Duodenal mucosa (tissue), 2 donors: ENCODE measurements around the gene DPP10.
"Not testable (repeated sequence)": the region's sequence is repeated elsewhere in the genome, so short reads cannot be mapped to it uniquely, and the experiment has no call there.

Source experiments
- H3K27ac ChIP-seq: one replicate; pipeline ENCODE4 v1.7.0; 2013; ENCODE audit warnings: low read depth, low read length
- H3K27me3 ChIP-seq, 2 donors: one replicate each; pipeline ENCODE4 v1.7.0; 2013; ENCODE audit warnings: low read length in 2 of 2, control low read depth in 1 of 2; ENCODE audit not compliant: insufficient read depth in 2 of 2, control insufficient read depth in 1 of 2
- H3K36me3 ChIP-seq, 2 donors: one replicate each; pipeline ENCODE4 v1.7.0; 2013; ENCODE audit warnings: low read length in 2 of 2, control low read depth in 1 of 2; ENCODE audit not compliant: insufficient read depth in 2 of 2, control insufficient read depth in 1 of 2
- H3K4me1 ChIP-seq, 2 donors: one replicate each; pipeline ENCODE4 v1.7.0; 2013; ENCODE audit warnings: low read length in 2 of 2, control low read depth in 1 of 2; ENCODE audit not compliant: insufficient read depth in 2 of 2, control insufficient read depth in 1 of 2
- H3K4me3 ChIP-seq, 2 donors: one replicate each; pipeline ENCODE4 v1.7.0; 2013; ENCODE audit warnings: low read length in 2 of 2, low read depth in 1 of 2
- H3K9ac ChIP-seq, 2 donors: one replicate each; pipeline ENCODE4 v1.7.0; 2013; ENCODE audit warnings: low read length in 2 of 2, low read depth in 1 of 2
- H3K9me3 ChIP-seq, 2 donors: one replicate each; pipeline ENCODE4 v1.7.0; 2013; ENCODE audit warnings: low read length in 2 of 2, control low read depth in 1 of 2; ENCODE audit not compliant: control insufficient read depth in 1 of 2

Gene DPP10

DNA sequence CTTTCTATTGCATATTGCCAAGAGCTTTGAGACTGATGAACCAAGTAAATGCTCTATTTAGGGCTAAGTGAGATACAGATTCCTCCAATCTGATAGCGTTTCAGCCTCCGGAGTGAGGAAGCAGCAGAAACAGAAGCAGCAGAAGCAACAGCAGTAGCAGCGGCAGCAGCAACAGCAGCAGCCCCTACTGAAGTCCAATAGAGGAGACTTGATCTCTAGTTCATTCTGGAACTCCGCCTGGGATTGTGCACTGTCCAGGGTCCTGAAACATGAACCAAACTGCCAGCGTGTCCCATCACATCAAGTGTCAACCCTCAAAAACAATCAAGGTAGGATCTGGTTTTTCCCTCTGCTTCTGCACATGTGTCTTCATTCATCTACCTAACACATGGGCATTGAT, at the start of gene DPP10:
Gene DPP10 (plus strand): TSS at position 132 of the 400 bp plus-strand sequence.
- Histone ChIP-seq H3K27ac (no peak within 1 kb of the TSS), H3K4me3 (no peak within 1 kb of the TSS), H3K36me3 (no peaks in the 10 kb centered on the region), H3K27me3 (no peaks in the 10 kb centered on the region), H3K9me3 (no peaks in the 10 kb centered on the region), H3K9ac (no peak within 1 kb of the TSS), H3K4me1 (no peaks in the 10 kb centered on the region)

DNA sequence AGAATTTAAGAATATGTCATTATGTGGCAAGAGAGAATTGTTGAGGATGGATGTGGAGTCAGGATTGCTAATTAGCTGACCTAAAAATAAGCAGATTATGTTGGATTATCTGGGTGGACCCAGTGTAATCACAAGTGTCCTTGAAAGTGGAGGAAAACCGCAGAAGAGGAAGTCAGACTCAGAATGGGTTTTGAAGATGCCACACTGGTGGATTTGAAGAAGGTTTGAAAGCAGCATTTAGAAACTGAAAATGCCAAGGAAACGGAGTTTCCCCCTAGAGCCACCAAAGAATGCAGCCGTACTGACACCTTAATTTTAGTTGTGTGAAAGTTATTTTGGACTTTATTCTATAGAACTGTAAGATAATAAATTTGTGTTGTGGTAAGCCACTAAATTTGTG, 41.6 kb upstream of the DPP10 start:
- Histone ChIP-seq H3K4me1 (no peaks in the 10 kb centered on the region), H3K9ac (no peak overlapping the region), H3K27me3 (no peaks in the 10 kb centered on the region), H3K27ac (no peak overlapping the region), H3K4me3 (no peak overlapping the region), H3K9me3 (no peaks in the 10 kb centered on the region), H3K36me3 (no peaks in the 10 kb centered on the region)

DNA sequence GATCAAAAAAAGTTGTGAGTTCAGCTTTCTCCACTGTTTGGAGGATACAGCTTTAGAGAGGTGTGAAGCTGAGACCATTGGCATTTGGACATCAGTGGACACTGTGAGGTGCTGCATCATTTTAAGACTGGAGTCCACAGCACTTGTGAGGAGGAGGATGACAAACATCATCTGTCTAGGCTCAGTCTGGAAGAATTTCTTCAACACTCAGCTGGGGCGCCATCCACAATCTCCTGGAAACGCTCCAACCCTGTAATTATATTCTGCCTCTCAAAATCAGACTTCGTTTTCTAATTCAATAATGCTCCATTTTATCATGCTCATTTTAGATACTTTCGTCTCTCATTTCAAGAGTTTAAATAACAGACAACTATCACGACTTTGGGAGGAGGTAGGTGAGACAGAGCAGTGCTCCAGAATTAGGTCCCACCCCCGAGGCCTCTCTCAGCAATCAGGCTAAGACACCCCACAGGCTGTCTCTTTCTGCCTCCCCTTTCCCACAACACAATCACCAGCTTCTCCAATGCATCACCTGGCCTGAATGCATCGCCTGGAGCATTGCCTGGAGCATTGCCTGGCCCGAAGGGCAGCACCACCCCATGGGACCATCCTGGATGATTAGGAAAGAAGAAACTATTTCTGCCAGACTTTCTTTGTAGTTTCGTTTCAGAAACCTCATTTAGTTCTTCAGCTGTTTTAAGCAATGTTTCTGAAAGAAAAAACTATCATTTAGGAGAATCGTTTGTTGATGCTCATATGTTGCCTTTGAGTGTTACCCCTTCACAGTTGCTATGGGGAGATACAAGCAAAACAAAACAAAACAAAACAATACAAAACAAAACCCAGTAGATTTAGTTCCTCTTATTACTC, 37.0 kb upstream of the DPP10 start:
- H3K36me3 ChIP-seq: no peaks in the 10 kb centered on the region
- no peak overlapping the region for H3K27ac ChIP-seq
- H3K4me3 ChIP-seq: no peak overlapping the region

DNA sequence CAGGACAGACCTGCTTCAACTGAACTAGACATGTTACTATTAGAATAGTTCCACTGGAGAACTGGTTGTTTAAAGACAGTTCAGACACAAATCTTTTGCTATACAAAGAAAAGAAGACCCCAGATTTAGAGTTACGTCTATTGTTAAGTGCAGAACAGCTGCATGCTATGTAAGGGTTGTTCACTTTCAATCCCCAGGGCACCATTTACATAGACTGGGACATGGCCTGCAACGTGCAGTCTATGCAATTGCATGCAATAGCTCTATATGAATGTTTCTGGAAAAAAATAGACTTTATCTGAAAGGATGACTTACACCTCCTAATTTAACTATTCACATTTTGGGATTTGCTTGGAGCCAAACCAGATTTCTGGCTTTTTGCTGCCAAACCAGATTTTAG, 36.1 kb upstream of the DPP10 start:
- Histone ChIP-seq H3K4me3 (no peak overlapping the region), H3K4me1 (no peaks in the 10 kb centered on the region), H3K27ac (no peak overlapping the region), H3K9me3 (peaks cover 0 to 4% of the 10 kb centered on the region in 2 donors), H3K9ac (no peak overlapping the region), H3K36me3 (no peaks in the 10 kb centered on the region), H3K27me3 (no peaks in the 10 kb centered on the region)

More for the DNA sequence above, 37.0 kb upstream of the DPP10 start:
- no peaks in the 10 kb centered on the region for H3K4me1 ChIP-seq
- no peak overlapping the region for H3K9ac ChIP-seq
- peaks cover 0 to 4% of the 10 kb centered on the region in 2 donors for H3K9me3 ChIP-seq
- no peaks in the 10 kb centered on the region for H3K27me3 ChIP-seq

DNA sequence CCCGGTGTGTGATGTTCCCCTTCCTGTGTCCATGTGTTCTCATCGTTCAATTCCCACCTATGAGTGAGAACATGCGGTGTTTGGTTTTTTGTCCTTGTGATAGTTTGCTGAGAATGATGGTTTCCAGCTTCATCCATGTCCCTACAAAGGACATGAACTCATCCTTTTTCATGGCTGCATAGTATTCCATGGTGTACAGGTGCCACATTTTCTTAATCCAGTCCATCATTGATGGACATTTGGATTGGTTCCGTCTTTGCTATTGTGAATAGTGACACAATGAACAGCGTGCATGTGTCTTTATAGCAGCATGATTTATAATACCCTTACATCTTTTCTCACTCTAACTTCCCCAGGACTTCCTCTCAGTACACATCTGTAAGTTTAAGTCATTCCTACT, 35.1 kb upstream of the DPP10 start:
- not testable (repeated sequence) for H3K27ac ChIP-seq, H3K27me3 ChIP-seq, H3K4me3 ChIP-seq, H3K36me3 ChIP-seq, H3K9ac ChIP-seq, H3K9me3 ChIP-seq, H3K4me1 ChIP-seq

DNA sequence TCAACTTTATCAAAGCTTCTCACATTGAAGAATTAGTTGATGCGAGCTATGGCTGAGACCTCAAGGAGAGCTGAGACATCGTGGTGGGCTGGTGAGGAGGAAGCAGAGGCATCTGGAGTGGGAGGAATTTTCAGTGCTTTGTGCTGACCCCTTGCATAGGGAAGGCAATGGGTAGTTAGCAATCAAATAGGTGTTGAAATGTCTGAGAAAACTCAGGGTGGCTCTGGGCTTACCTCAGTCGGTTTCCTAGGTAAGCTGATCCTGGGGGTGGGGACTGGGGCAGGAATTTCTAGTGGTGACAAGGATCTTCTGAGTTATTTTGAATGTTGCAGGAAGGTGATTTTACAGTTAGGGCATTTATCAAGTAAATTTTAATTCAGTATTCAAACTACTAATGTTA, 20.7 kb upstream of the DPP10 start:
- Histone ChIP-seq H3K9me3 (no peaks in the 10 kb centered on the region), H3K4me1 (no peaks in the 10 kb centered on the region), H3K9ac (no peak overlapping the region), H3K27me3 (no peaks in the 10 kb centered on the region), H3K27ac (no peak overlapping the region), H3K4me3 (no peak overlapping the region), H3K36me3 (no peaks in the 10 kb centered on the region)

DNA sequence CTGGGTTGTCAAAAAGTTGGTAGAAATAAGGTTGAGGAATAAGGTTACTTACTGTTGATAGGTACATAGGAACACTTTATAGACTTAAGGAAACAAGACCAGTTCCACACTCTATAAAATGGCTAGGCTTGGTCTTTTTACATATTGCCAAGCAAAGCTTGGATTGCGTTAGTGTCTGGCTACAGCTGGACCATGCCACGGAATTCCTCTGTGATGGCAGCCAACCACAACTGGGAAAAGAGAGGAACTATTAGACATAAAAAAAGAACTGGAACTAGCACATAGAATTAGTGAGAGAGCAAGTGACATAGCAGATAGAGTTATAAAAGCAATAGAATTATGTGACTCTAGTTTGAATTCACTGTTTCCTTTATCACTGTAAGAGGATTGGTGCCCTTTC, 17.7 kb upstream of the DPP10 start:
- Histone ChIP-seq H3K4me1 (no peaks in the 10 kb centered on the region), H3K27me3 (no peaks in the 10 kb centered on the region), H3K9me3 (no peaks in the 10 kb centered on the region), H3K4me3 (no peak overlapping the region), H3K9ac (no peak overlapping the region), H3K27ac (no peak overlapping the region), H3K36me3 (no peaks in the 10 kb centered on the region)

DNA sequence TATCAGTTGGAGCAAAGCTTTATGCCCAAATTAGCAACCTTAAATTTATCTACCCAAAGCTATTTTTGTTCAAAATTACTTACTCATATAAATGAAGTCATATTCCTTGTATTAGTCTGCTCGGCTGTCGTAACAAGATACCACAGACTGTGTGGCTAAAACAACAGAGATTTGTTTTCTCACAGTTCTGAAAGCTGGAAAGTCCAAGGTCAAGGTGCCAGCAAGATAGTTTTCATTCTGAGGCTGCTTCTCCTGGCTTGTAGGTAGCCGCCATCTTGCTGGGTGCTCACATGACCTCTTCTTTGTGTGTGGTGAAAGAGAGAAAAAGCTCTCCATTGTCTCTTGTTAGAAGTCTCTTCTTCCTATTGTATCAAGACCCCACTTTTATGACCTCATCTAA, 15.7 kb upstream of the DPP10 start:
- Histone ChIP-seq H3K36me3 (no peaks in the 10 kb centered on the region), H3K4me3 (no peak overlapping the region), H3K9me3 (no peaks in the 10 kb centered on the region), H3K9ac (no peak overlapping the region), H3K4me1 (no peaks in the 10 kb centered on the region), H3K27ac (no peak overlapping the region), H3K27me3 (no peaks in the 10 kb centered on the region)

DNA sequence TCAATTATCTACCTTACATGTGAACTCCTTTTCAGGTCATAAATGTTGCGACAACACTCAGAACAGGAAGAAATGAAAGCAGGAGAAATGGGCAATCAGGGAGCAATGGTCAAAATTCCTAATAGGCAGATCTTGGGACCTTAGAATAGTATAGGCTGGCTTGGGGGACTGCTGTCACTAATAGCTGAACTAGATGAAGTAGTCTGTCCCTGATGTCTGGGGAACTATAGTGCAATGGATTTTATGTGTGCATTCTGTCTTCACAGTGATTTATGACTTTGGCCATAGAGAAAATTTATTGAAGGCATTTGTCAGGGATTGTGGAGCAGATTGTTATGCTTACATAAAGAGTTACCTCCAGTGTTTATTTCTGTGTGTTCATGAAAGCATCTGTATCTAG, 6.1 kb upstream of the DPP10 start:
- no peaks in the 10 kb centered on the region for H3K4me1 ChIP-seq
- no peak overlapping the region for H3K4me3 ChIP-seq
- H3K9ac ChIP-seq: no peak overlapping the region
- no peaks in the 10 kb centered on the region for H3K27me3 ChIP-seq
- H3K27ac ChIP-seq: no peak overlapping the region
- no peaks in the 10 kb centered on the region for H3K36me3 ChIP-seq
- no peaks in the 10 kb centered on the region for H3K9me3 ChIP-seq

DNA sequence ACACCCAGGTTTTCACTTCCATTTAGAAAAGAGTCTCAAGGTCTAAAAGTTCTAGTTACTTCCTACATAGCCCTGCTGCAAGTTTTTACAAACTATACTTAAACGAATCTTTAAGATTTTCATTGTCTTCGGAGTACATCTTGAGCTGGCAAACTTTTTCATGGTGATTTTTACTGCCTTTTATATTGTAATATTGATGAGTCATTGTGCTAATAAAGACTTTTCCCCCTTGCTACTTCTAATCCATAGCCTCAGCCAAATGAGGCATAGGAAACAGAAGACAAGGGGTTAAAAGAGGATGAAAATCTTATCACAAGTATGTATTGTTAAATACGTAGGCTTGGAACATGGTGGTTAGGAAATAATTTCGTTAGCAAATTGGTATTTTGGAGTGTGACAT, 4.1 kb downstream of the DPP10 start:
- Histone ChIP-seq H3K27ac (no peak overlapping the region), H3K4me1 (no peaks in the 10 kb centered on the region), H3K36me3 (no peaks in the 10 kb centered on the region), H3K9ac (no peak overlapping the region), H3K4me3 (no peak overlapping the region), H3K27me3 (no peaks in the 10 kb centered on the region), H3K9me3 (no peaks in the 10 kb centered on the region)
